Trophoblast cell (in vitro differentiated cells and primary cell): ENCODE results near the gene DENND1B.

ENCODE experiments used
- DNase-seq, 2 donors: peaks; one replicate each; pipeline ENCODE4 v3.0.0-alpha.2; 2016
- H2AFZ ChIP-seq: 2 replicates; pipeline ENCODE4 v1.6.1; 2013; ENCODE audit warnings: low read length, moderate library complexity, mild to moderate bottlenecking; ENCODE audit not compliant: insufficient read depth, poor library complexity
- H2AK5ac ChIP-seq: 2 replicates; pipeline ENCODE4 v1.6.1; 2013; ENCODE audit warnings: mild to moderate bottlenecking, low read length
- H2BK120ac ChIP-seq: 2 replicates; pipeline ENCODE4 v1.6.1; 2013; ENCODE audit warnings: low read length, mild to moderate bottlenecking, moderate library complexity; ENCODE audit not compliant: insufficient read depth, poor library complexity
- H2BK12ac ChIP-seq: 2 replicates; pipeline ENCODE4 v1.6.1; 2013; ENCODE audit warnings: mild to moderate bottlenecking, low read length, moderate library complexity
- H2BK5ac ChIP-seq: 2 replicates; pipeline ENCODE4 v1.6.1; 2013; ENCODE audit warnings: low read length, low read depth, moderate library complexity, mild to moderate bottlenecking; ENCODE audit not compliant: poor library complexity
- H3K14ac ChIP-seq: 2 replicates; pipeline ENCODE4 v1.6.1; 2013; ENCODE audit warnings: mild to moderate bottlenecking, low read length
- H3K18ac ChIP-seq: 2 replicates; pipeline ENCODE4 v1.6.1; 2013; ENCODE audit warnings: mild to moderate bottlenecking, low read length
- H3K23ac ChIP-seq: 2 replicates; pipeline ENCODE4 v1.6.1; 2013; ENCODE audit warnings: low read length
- H3K27ac ChIP-seq: 2 replicates; pipeline ENCODE4 v1.5.1; 2013; ENCODE audit warnings: low read depth, mild to moderate bottlenecking, inconsistent platforms, low read length, moderate library complexity
- H3K27me3 ChIP-seq: 2 replicates; pipeline ENCODE4 v1.6.1; 2013; ENCODE audit warnings: inconsistent platforms, mild to moderate bottlenecking, low read length, moderate library complexity; ENCODE audit not compliant: insufficient read depth
- H3K36me3 ChIP-seq, 2 experiments: 1 replicate in 1 of 2; 2 replicates in 1 of 2; pipeline ENCODE4 v1.6.1; 2013; ENCODE audit warnings: low read length in 2 of 2, mild to moderate bottlenecking in 2 of 2, moderate library complexity in 1 of 2; ENCODE audit not compliant: insufficient read depth in 2 of 2, control insufficient read depth in 1 of 2
- H3K4ac ChIP-seq: 2 replicates; pipeline ENCODE4 v1.6.1; 2013; ENCODE audit warnings: low read depth, mild to moderate bottlenecking, low read length, moderate library complexity
- H3K4me1 ChIP-seq, 2 experiments: 1 replicate in 1 of 2; 2 replicates in 1 of 2; pipeline ENCODE4 v1.6.1; 2013; ENCODE audit warnings: low read length in 2 of 2, mild to moderate bottlenecking in 2 of 2, moderate library complexity in 1 of 2; ENCODE audit not compliant: insufficient read depth in 2 of 2, control insufficient read depth in 1 of 2
- H3K4me2 ChIP-seq: 2 replicates; pipeline ENCODE4 v1.6.1; 2013; ENCODE audit warnings: inconsistent platforms, mild to moderate bottlenecking, low read length, moderate library complexity
- H3K4me3 ChIP-seq: 2 replicates; pipeline ENCODE4 v1.5.1; 2013; ENCODE audit warnings: mild to moderate bottlenecking, low read depth, low read length, inconsistent platforms
- H3K79me1 ChIP-seq: one replicate; pipeline ENCODE4 v1.6.1; 2013; ENCODE audit warnings: low read length
- H3K79me2 ChIP-seq: 2 replicates; pipeline ENCODE4 v1.6.1; 2013; ENCODE audit warnings: low read length, mild to moderate bottlenecking; ENCODE audit not compliant: control insufficient read depth, insufficient read depth, poor library complexity
- H3K9ac ChIP-seq: 2 replicates; pipeline ENCODE4 v1.6.1; 2013; ENCODE audit warnings: mild to moderate bottlenecking, low read length
- H3K9me3 ChIP-seq: 2 replicates; pipeline ENCODE4 v1.6.1; 2013; ENCODE audit warnings: low read depth, mild to moderate bottlenecking, control low read depth, inconsistent platforms, low read length; ENCODE audit not compliant: insufficient read depth
- H4K12ac ChIP-seq: 2 replicates; pipeline ENCODE4 v1.6.1; 2013; ENCODE audit warnings: low read depth, mild to moderate bottlenecking, low read length, moderate library complexity
- H4K8ac ChIP-seq: 2 replicates; pipeline ENCODE4 v1.6.1; 2013; ENCODE audit warnings: low read depth, mild to moderate bottlenecking, low read length, moderate library complexity
- H4K91ac ChIP-seq: one replicate; pipeline ENCODE4 v1.6.1; 2013; ENCODE audit warnings: low read depth, mild to moderate bottlenecking, low read length, moderate library complexity
- whole genome bisulfite sequencing: extraction: QIAGEN DNeasy Blood & Tissue Kit; methylation state at CpG from one replicate; pipeline ENCODE4 v1.1.7; 2013; ENCODE audit warnings: missing lambda C conversion rate; ENCODE audit not compliant: insufficient read length, insufficient coverage; ENCODE audit errors: extremely low coverage; 5-methylcytosine and 5-hydroxymethylcytosine counted together

Gene DENND1B

DNA sequence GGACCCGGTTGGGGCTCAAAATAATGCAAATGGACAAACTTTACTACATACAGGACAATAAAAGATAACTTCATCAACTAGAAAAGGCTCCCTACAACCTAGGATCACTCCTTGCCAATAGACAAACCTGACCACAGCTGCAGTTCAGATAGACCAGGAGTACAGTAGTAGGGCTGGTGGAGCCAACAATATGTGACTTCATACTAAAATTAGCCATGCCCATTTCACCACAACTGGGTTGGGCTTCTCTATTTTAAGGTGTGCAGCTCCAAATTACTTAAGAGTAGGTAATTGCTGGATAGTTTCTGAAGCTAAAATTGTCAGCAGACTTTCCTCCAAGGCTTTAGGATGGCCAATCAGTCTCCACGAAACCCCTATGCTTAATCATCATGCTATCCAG lies 3.9 kb downstream of the DENND1B start:
- H3K27ac ChIP-seq, result no peak overlapping the region
- H4K91ac ChIP-seq, result no peak overlapping the region
- WGBS, result no CpG with 5 or more reads among the region's 2 CpGs
- no peaks in the 10 kb centered on the region for H3K27me3 ChIP-seq
- H2BK120ac ChIP-seq, result no peak overlapping the region
- no peak overlapping the region for H3K4ac ChIP-seq
- H3K23ac ChIP-seq, result no peak overlapping the region
- no peak overlapping the region for H3K14ac ChIP-seq
- no peak overlapping the region for H2BK12ac ChIP-seq
- H3K18ac ChIP-seq, result no peak overlapping the region
- no peak overlapping the region for H2AFZ ChIP-seq
- peaks cover 10% of the 10 kb centered on the region for H3K79me1 ChIP-seq
- H2BK5ac ChIP-seq, result no peak overlapping the region
- H3K36me3 ChIP-seq, result peaks cover 0 to 1% of the 10 kb centered on the region in 2 experiments
- no peak overlapping the region for H3K4me2 ChIP-seq
- no peak overlapping the region for H2AK5ac ChIP-seq
- no peak overlapping the region for H4K12ac ChIP-seq
- H3K9ac ChIP-seq, result no peak overlapping the region
- peaks cover 0 to 5% of the 10 kb centered on the region in 2 experiments for H3K4me1 ChIP-seq
- no peak overlapping the region for H3K4me3 ChIP-seq
- H3K9me3 ChIP-seq, result no peaks in the 10 kb centered on the region
- no peak overlapping the region for H4K8ac ChIP-seq
- H3K79me2 ChIP-seq, result peaks cover 7% of the 10 kb centered on the region
- no peak for DNase-seq

DNA sequence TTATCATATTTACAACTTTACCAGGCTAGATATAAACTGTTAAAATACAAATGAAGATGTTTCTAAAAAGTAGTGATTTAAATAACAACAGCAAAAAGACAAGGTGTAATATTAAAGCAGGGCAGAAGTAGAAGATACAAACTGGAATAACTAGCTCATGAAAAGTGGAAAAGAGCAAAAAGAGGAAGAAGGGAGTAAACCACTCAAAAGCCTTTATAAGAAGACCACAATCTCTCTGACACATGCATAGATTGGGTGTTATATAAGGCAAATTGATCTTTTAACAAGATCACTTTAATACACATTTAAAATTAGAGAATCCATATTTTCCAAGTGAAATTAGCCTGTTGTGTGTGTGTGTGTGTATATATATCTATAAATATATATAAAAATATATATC lies 5.0 kb downstream of the DENND1B start:
- no peak overlapping the region for H3K4ac ChIP-seq
- H3K27me3 ChIP-seq, result no peaks in the 10 kb centered on the region
- H4K12ac ChIP-seq, result no peak overlapping the region
- no peak overlapping the region for H2AFZ ChIP-seq
- H3K23ac ChIP-seq, result no peak overlapping the region
- DNase-seq, result no peak
- no peaks in the 10 kb centered on the region for H3K9me3 ChIP-seq
- H3K4me2 ChIP-seq, result no peak overlapping the region
- no peak overlapping the region for H2AK5ac ChIP-seq
- H4K8ac ChIP-seq, result no peak overlapping the region
- H4K91ac ChIP-seq, result no peak overlapping the region
- H3K14ac ChIP-seq, result no peak overlapping the region
- H2BK5ac ChIP-seq, result no peak overlapping the region
- H3K9ac ChIP-seq, result no peak overlapping the region
- no peaks in the 10 kb centered on the region for H3K4me1 ChIP-seq
- H3K18ac ChIP-seq, result no peak overlapping the region
- peaks cover 7% of the 10 kb centered on the region for H3K79me1 ChIP-seq
- H3K36me3 ChIP-seq, result peaks cover 0 to 1% of the 10 kb centered on the region in 2 experiments
- no peak overlapping the region for H3K27ac ChIP-seq
- H3K4me3 ChIP-seq, result no peak overlapping the region
- H2BK120ac ChIP-seq, result no peak overlapping the region
- no peak overlapping the region for H2BK12ac ChIP-seq
- H3K79me2 ChIP-seq, result peaks cover 5% of the 10 kb centered on the region

DNA sequence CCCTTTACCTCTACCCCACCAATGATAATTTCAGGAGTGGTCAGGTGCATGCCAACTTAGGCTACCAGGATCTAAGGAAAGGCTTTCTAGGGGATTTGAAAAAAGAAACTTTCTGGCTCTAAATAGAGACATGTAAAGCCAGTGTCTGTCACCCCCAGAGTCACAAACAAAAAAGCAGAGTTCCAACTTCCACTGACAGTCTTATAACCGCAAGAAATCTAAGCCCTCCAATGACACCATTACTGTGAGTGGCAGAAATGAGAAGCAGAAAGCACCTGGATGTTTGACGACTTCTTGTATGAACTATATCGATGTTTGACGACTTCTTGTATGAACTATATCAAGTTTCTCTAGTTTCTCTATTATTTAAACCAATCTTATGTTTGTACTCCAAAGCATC lies 6.0 kb downstream of the DENND1B start:
- no peaks in the 10 kb centered on the region for H3K79me2 ChIP-seq
- no peak overlapping the region for H3K9ac ChIP-seq
- H2BK12ac ChIP-seq, result no peak overlapping the region
- no peak overlapping the region for H3K23ac ChIP-seq
- H3K79me1 ChIP-seq, result no peaks in the 10 kb centered on the region
- no peak overlapping the region for H2AK5ac ChIP-seq
- no peak overlapping the region for H3K18ac ChIP-seq
- H4K12ac ChIP-seq, result no peak overlapping the region
- no peaks in the 10 kb centered on the region for H3K27me3 ChIP-seq
- no peak overlapping the region for H3K4ac ChIP-seq
- no peaks in the 10 kb centered on the region for H3K9me3 ChIP-seq
- DNase-seq, result no peak
- H3K36me3 ChIP-seq, result peaks cover 0 to 1% of the 10 kb centered on the region in 2 experiments
- no peak overlapping the region for H4K8ac ChIP-seq
- no peak overlapping the region for H3K4me3 ChIP-seq
- H4K91ac ChIP-seq, result no peak overlapping the region
- no peak overlapping the region for H2AFZ ChIP-seq
- no peak overlapping the region for H3K14ac ChIP-seq
- H3K27ac ChIP-seq, result no peak overlapping the region
- no peaks in the 10 kb centered on the region for H3K4me1 ChIP-seq
- no peak overlapping the region for H2BK5ac ChIP-seq
- H2BK120ac ChIP-seq, result no peak overlapping the region
- no peak overlapping the region for H3K4me2 ChIP-seq
- no CpG with 5 or more reads among the region's 4 CpGs for WGBS

DNA sequence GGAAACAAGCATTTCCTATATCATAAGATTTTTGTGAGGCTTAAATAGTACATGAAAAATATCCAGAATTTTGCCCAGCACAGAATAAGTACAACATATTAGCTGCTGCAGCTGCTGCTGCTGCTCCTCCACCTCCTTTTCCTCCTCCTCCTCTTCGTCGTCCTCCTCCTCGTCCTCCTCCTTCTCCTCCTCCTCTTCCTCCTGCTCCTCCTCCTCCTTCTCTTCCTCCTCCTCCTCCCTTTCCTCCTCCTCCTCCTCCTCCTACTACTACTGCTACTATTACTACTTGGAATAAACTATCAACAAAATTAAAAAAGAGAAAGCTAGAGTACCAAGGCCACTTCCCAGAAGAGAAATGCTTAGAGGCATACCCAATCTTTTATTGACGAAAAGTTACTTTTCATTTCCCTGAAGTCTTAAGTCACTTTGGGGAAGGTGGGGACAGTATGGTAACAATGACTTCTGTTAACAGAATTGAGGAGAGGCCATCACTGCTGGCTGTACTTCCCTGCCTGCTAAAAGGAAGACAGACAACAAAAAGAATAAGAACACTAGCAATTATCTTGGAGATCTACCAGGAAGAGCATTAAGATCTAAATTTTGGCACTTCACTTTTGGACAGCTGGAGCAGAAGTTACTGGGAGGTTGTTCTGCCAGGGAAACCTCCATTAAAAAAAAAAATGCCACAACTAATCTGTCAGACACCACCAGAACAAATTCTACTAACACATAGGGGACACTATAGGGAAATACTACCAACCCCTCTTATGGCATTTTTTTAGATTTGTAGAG lies 7.1 kb downstream of the DENND1B start:
- no peak overlapping the region for H3K9ac ChIP-seq
- H4K8ac ChIP-seq, result no peak overlapping the region
- H4K12ac ChIP-seq, result no peak overlapping the region
- no peak overlapping the region for H3K4me2 ChIP-seq
- no peak overlapping the region for H3K27ac ChIP-seq
- H3K14ac ChIP-seq, result no peak overlapping the region
- no peaks in the 10 kb centered on the region for H3K4me1 ChIP-seq
- H2BK120ac ChIP-seq, result no peak overlapping the region
- H3K18ac ChIP-seq, result no peak overlapping the region
- H3K9me3 ChIP-seq, result no peaks in the 10 kb centered on the region
- no peak overlapping the region for H3K23ac ChIP-seq
- DNase-seq, result no peak
- H3K27me3 ChIP-seq, result no peaks in the 10 kb centered on the region
- H2AK5ac ChIP-seq, result no peak overlapping the region
- H2BK5ac ChIP-seq, result no peak overlapping the region
- H3K4me3 ChIP-seq, result no peak overlapping the region
- no peak overlapping the region for H2AFZ ChIP-seq
- WGBS, result no CpG with 5 or more reads among the region's 4 CpGs
- no peak overlapping the region for H2BK12ac ChIP-seq
- H3K79me1 ChIP-seq, result no peaks in the 10 kb centered on the region
- H3K36me3 ChIP-seq, result peaks cover 0 to 1% of the 10 kb centered on the region in 2 experiments
- H4K91ac ChIP-seq, result no peak overlapping the region
- no peaks in the 10 kb centered on the region for H3K79me2 ChIP-seq
- no peak overlapping the region for H3K4ac ChIP-seq
